GM21390 (cell line): ENCODE results near the gene HERC4.
"Not testable (repeated sequence)": the region's sequence is repeated elsewhere in the genome, so short reads cannot be mapped to it uniquely, and the experiment has no call there.

Experiments used
- ATAC-seq: cut with Tn5 transposase; IDR thresholded peaks from one replicate; pipeline ENCODE4 v1.9.1; 2021; ENCODE audit not compliant: unreplicated experiment

Gene HERC4

GRCh38 chr10:67966035-67966434, 109.0 kb downstream of the HERC4 start:
- not testable (repeated sequence) for ATAC-seq

GRCh38 chr10:67965456-67965855, 109.6 kb downstream of the HERC4 start:
- ATAC-seq, result no peak

- no peak for ATAC-seq
These were observed 115.1 kb downstream of the HERC4 start for GRCh38 chr10:67959839-67960476.

GRCh38 chr10:67955614-67956013, 119.5 kb downstream of the HERC4 start:
- ATAC-seq, result no peak

GRCh38 chr10:67943917-67944316, 131.2 kb downstream of the HERC4 start:
- ATAC-seq, result no peak

GRCh38 chr10:67936416-67936815, 138.7 kb downstream of the HERC4 start:
- ATAC-seq, result no peak

- no peak for ATAC-seq
These were observed 139.9 kb downstream of the HERC4 start for GRCh38 chr10:67935223-67935622.

GRCh38 chr10:67934336-67934735, 140.7 kb downstream of the HERC4 start:
- ATAC-seq, result no peak

- no peak for ATAC-seq
These were observed 141.9 kb downstream of the HERC4 start for GRCh38 chr10:67933199-67933598.

GRCh38 chr10:67926951-67927350, 148.1 kb downstream of the HERC4 start:
- no peak for ATAC-seq

GRCh38 chr10:67925449-67926005, 149.6 kb downstream of the HERC4 start:
- ATAC-seq, result no peak

GRCh38 chr10:67924136-67924535, 150.9 kb downstream of the HERC4 start:
- ATAC-seq, result no peak

GRCh38 chr10:67923551-67923950, 151.5 kb downstream of the HERC4 start:
- no peak for ATAC-seq

GRCh38 chr10:67921065-67921464, 154.0 kb downstream of the HERC4 start:
- ATAC-seq, result no peak

- no peak for ATAC-seq
These were observed 157.4 kb downstream of the HERC4 start for GRCh38 chr10:67917679-67918078.

- ATAC-seq, result no peak
These were observed 157.9 kb downstream of the HERC4 start for GRCh38 chr10:67917169-67917568.

GRCh38 chr10:67914777-67915340, 160.2 kb downstream of the HERC4 start:
- ATAC-seq, result no peak

GRCh38 chr10:67912331-67912946, 162.6 kb downstream of the HERC4 start:
- no peak for ATAC-seq

- no peak for ATAC-seq
These were observed 171.5 kb downstream of the HERC4 start for GRCh38 chr10:67903581-67903980.

GRCh38 chr10:67893637-67894036, 181.4 kb downstream of the HERC4 start:
- no peak for ATAC-seq

- peak; percentile 57 for ATAC-seq
These were observed 190.0 kb downstream of the HERC4 start for GRCh38 chr10:67884842-67885670.
